ENCODE data around the gene FANCI.

DNA sequence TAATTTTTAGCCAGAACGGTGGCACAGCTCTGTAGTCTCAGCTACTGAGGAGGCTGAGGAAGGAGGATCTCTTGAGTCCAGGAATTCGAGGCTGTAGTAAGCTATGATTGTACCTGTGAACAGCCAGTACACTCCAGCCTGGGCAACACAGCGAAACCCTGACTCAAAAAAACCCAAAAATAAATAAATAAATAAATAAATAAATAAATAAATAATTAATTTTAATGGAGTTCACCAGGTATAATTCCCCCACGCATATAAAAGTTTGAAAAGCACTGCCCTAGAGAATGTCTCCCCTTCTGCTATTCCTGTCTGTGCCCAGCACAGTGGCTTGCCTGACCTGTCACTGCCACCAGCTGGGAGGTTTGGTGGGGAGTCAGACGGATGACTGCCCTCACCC is 18.2 kb upstream of the FANCI start:
- TF ChIP-seq, protein P1, sequence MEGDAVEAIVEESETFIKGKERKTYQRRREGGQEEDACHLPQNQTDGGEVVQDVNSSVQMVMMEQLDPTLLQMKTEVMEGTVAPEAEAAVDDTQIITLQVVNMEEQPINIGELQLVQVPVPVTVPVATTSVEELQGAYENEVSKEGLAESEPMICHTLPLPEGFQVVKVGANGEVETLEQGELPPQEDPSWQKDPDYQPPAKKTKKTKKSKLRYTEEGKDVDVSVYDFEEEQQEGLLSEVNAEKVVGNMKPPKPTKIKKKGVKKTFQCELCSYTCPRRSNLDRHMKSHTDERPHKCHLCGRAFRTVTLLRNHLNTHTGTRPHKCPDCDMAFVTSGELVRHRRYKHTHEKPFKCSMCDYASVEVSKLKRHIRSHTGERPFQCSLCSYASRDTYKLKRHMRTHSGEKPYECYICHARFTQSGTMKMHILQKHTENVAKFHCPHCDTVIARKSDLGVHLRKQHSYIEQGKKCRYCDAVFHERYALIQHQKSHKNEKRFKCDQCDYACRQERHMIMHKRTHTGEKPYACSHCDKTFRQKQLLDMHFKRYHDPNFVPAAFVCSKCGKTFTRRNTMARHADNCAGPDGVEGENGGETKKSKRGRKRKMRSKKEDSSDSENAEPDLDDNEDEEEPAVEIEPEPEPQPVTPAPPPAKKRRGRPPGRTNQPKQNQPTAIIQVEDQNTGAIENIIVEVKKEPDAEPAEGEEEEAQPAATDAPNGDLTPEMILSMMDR (conservative IDR thresholded peaks at IDR 0.05; ENCODE audit: low read depth, low read length), result no peak
- TF ChIP-seq EZH2 (IDR thresholded peaks at IDR 0.05; ENCODE audit: borderline replicate concordance, low read depth, low read length, poor library complexity, severe bottlenecking), result no peak
